Measurements from ENCODE around the gene GPR17.

DNA sequence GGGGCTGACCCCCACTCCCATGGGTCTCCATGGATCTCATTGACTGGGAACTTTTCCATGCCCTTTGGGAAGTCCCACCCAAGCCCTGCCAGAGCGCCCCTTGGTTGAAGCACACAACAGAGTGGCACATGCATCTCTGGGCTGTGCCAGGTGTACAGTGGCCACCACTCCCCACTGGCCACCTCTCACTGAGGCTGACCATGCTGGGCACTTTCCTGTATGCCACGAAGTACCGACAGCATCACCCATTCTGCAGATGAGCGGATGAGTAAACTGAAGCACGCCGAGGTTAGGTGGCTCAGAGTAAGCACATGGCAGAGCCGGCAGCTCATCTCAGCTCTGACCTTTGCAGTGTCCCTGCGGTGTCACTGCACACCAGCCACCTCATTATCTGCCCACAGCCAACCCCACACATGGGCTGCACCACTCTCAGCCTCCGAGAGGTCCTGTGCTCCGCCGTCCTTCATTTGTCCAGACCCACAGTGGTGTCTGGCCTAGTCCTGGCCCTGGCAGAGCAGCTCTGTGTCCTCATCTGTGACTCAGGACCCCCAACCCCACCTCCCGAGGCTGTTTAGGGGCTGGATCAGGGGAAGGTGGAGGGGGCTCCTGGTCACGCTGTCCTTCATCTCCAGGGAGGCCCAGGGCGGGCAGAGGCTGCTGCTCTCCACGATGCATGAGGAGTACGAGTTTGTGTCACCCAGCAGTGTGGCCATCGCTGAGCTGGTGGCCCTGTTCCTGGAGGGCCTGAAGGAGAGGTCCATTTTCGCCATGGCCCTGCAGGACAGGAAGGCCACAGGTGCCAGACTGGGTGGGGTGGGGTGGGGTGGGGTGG, 18.0 kb upstream of the GPR17 start:
- TF ChIP-seq, protein P1, sequence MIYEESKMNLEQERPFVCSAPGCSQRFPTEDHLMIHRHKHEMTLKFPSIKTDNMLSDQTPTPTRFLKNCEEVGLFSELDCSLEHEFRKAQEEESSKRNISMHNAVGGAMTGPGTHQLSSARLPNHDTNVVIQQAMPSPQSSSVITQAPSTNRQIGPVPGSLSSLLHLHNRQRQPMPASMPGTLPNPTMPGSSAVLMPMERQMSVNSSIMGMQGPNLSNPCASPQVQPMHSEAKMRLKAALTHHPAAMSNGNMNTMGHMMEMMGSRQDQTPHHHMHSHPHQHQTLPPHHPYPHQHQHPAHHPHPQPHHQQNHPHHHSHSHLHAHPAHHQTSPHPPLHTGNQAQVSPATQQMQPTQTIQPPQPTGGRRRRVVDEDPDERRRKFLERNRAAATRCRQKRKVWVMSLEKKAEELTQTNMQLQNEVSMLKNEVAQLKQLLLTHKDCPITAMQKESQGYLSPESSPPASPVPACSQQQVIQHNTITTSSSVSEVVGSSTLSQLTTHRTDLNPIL (CRISPR knock-in tag; IDR thresholded peaks at IDR 0.05; ENCODE audit: low read depth), result no peak
- TF ChIP-seq, protein P2, sequence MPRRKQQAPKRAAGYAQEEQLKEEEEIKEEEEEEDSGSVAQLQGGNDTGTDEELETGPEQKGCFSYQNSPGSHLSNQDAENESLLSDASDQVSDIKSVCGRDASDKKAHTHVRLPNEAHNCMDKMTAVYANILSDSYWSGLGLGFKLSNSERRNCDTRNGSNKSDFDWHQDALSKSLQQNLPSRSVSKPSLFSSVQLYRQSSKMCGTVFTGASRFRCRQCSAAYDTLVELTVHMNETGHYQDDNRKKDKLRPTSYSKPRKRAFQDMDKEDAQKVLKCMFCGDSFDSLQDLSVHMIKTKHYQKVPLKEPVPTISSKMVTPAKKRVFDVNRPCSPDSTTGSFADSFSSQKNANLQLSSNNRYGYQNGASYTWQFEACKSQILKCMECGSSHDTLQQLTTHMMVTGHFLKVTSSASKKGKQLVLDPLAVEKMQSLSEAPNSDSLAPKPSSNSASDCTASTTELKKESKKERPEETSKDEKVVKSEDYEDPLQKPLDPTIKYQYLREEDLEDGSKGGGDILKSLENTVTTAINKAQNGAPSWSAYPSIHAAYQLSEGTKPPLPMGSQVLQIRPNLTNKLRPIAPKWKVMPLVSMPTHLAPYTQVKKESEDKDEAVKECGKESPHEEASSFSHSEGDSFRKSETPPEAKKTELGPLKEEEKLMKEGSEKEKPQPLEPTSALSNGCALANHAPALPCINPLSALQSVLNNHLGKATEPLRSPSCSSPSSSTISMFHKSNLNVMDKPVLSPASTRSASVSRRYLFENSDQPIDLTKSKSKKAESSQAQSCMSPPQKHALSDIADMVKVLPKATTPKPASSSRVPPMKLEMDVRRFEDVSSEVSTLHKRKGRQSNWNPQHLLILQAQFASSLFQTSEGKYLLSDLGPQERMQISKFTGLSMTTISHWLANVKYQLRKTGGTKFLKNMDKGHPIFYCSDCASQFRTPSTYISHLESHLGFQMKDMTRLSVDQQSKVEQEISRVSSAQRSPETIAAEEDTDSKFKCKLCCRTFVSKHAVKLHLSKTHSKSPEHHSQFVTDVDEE (CRISPR knock-in tag; IDR thresholded peaks at IDR 0.05), result no peak
- TF ChIP-seq ZFP30 (CRISPR knock-in tag; IDR thresholded peaks at IDR 0.05) (no peak), ZFP3 (CRISPR knock-in tag; IDR thresholded peaks at IDR 0.05) (no peak), CSDC2 (CRISPR knock-in tag; IDR thresholded peaks at IDR 0.05) (no peak), BACH2 (CRISPR knock-in tag; IDR thresholded peaks at IDR 0.05; ENCODE audit: borderline replicate concordance) (no peak), ISL1 (CRISPR knock-in tag; IDR thresholded peaks at IDR 0.05) (no peak), ARNTL (CRISPR knock-in tag; IDR thresholded peaks at IDR 0.05; ENCODE audit: borderline replicate concordance, low read depth) (no peak), ZNF565 (CRISPR knock-in tag; conservative IDR thresholded peaks at IDR 0.05; ENCODE audit: low read depth) (no peak), PPARA (CRISPR knock-in tag; IDR thresholded peaks at IDR 0.05; ENCODE audit: borderline replicate concordance) (no peak), ZNF70 (CRISPR knock-in tag; IDR thresholded peaks at IDR 0.05) (no peak)

Measured in SK-N-SH treated with all-trans-retinoic acid at 6 μM for 48 hours (cell line).